ENCODE measurements around the gene DCUN1D2. TPM values are rescaled to one million over a fixed set of nuclear protein-coding genes. Genes with fewer than 3 reads are reported as not detected.

Gene DCUN1D2
- 6.2 TPM for total RNA-seq

DNA sequence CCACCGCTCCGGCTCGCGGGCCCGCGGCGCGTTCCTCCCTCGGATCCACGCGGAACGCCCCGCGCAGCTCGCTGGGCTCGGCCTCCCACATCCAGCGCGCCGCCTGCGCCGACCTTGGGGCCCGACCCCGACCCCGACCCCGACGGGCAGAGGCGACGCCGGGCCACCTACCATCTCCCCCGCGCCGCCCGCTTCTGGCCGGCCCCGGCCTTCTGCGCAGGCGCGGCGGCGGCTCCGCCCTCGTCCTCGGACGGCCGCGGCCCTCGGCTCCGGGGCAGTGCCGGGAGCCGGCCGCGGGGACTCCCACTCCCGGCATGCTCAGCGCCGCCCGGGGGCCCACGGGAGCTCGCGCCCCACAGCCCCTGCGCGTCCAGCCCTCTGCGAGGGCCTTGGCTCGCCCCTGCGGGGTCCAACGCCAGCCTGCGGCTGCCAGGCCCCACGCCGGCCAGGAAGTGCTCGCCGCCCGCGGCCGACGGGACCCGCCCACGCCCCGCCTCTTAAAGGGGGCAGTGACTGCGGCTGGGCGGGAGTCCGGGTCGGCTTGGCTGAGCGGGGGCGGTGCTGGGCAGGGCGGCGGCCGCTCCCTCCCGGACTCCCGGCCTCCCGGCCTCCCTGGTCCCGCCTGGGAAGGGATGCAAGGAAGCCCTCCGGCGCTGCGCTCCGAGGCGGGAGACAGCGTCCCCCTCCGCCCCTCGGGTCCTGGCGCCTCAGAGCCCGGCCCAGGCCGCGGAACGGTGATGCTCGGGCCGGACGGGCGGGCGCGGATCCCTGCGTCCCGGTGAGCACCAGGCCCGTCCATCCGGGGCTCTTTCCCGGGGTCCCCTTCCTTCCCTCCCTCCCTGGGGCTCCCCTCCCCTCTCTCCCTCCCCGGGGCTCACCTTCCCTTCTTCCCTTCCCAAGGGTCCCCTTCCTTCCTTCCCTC lies at the start of gene DCUN1D2:
Gene DCUN1D2 (minus strand): TSS at position 216 of the 922 bp plus-strand sequence. CDS start 42 bp downstream, at position 174.
- Histone ChIP-seq H3K4me3 (ENCODE audit: low read length) (peak within 1 kb of the TSS; percentile 67), H3K27me3 (ENCODE audit: insufficient read depth, low read length) (no peaks in the 10 kb centered on the region), H3K9me3 (ENCODE audit: low read depth, low read length) (no peaks in the 10 kb centered on the region), H3K4me1 (ENCODE audit: insufficient read depth, low read length) (peaks cover 50% of the 10 kb centered on the region)

- peaks cover 6% of the 10 kb centered on the region for H3K9me3 ChIP-seq (ENCODE audit: low read depth, low read length)
- no peaks in the 10 kb centered on the region for H3K27me3 ChIP-seq (ENCODE audit: insufficient read depth, low read length)
- H3K4me1 ChIP-seq (ENCODE audit: insufficient read depth, low read length), result no peaks in the 10 kb centered on the region
- no peak overlapping the region for H3K4me3 ChIP-seq (ENCODE audit: low read length)
These were observed 49.3 kb upstream of the DCUN1D2 start for GRCh38 chr13:113539822-113540221.

GRCh38 chr13:113539176-113539575 lies 48.7 kb upstream of the DCUN1D2 start:
- Histone ChIP-seq H3K9me3 (ENCODE audit: low read depth, low read length) (peaks cover 6% of the 10 kb centered on the region), H3K4me1 (ENCODE audit: insufficient read depth, low read length) (no peaks in the 10 kb centered on the region), H3K27me3 (ENCODE audit: insufficient read depth, low read length) (no peaks in the 10 kb centered on the region), H3K4me3 (ENCODE audit: low read length) (no peak overlapping the region)

DNA sequence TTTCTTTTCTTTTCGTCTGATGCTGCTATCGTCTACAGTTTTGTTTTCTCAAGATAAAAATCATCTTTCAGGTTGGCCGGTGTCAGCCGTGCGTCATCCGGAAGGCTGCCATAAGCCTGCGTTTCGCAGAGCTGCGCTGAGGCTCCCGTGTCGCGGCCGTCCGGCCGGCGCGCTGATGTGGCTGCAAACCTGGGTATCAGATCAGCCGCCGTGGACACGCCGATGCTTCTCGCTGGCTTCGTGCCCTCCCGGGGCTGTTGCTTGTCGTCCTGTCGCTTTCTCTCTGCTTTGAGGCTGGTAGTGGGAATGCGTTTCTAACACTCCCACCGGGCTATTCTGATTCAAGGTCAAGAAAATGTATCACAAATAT lies 48.2 kb upstream of the DCUN1D2 start:
- Histone ChIP-seq H3K4me3 (ENCODE audit: low read length) (no peak overlapping the region), H3K4me1 (ENCODE audit: insufficient read depth, low read length) (no peaks in the 10 kb centered on the region), H3K9me3 (ENCODE audit: low read depth, low read length) (peaks cover 6% of the 10 kb centered on the region), H3K27me3 (ENCODE audit: insufficient read depth, low read length) (no peaks in the 10 kb centered on the region)

DNA sequence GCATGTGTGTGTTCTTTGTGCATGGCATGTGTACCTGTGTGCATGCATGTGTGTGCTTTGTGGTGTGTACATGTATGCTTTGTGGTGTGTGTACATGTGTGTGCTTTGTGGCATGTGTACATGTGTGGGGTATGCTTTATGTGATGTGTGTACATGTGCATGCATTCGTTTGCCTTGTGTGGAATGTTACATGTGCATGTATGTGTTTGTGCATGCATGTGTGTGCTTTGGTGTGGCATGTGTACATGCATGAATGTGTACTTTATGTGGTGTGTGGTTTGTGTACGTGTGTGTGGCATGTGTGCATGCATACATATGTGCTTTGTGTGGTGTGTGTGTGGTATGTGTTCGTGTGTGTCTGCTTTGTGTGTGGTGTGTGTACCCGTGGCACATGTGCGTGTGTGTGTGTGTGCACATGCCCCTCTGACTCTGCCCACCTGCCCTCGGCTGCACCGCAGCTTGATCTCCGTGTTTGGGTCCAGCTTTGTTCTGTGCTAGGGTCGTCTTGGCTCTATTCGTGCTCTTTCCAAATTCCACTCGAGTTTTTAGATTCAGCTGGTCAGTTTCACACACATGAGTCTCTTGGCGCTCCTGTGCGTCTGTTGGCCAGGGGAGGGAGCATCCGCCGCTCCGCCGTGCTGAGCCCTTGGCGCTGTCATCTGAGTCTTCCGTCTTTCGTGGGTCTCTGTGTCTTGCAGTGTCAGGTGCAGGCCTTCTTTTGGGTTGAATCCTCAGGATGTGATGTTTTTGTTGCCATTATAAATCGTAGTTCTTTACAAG lies 47.6 kb upstream of the DCUN1D2 start:
- Histone ChIP-seq H3K27me3 (ENCODE audit: insufficient read depth, low read length) (no peaks in the 10 kb centered on the region), H3K9me3 (ENCODE audit: low read depth, low read length) (peaks cover 6% of the 10 kb centered on the region), H3K4me1 (ENCODE audit: insufficient read depth, low read length) (no peaks in the 10 kb centered on the region), H3K4me3 (ENCODE audit: low read length) (no peak overlapping the region)

GRCh38 chr13:113537205-113537604 lies 46.7 kb upstream of the DCUN1D2 start:
- H3K4me1 ChIP-seq (ENCODE audit: insufficient read depth, low read length), result no peaks in the 10 kb centered on the region
- peaks cover 6% of the 10 kb centered on the region for H3K9me3 ChIP-seq (ENCODE audit: low read depth, low read length)
- H3K27me3 ChIP-seq (ENCODE audit: insufficient read depth, low read length), result no peaks in the 10 kb centered on the region
- H3K4me3 ChIP-seq (ENCODE audit: low read length), result no peak overlapping the region

DNA sequence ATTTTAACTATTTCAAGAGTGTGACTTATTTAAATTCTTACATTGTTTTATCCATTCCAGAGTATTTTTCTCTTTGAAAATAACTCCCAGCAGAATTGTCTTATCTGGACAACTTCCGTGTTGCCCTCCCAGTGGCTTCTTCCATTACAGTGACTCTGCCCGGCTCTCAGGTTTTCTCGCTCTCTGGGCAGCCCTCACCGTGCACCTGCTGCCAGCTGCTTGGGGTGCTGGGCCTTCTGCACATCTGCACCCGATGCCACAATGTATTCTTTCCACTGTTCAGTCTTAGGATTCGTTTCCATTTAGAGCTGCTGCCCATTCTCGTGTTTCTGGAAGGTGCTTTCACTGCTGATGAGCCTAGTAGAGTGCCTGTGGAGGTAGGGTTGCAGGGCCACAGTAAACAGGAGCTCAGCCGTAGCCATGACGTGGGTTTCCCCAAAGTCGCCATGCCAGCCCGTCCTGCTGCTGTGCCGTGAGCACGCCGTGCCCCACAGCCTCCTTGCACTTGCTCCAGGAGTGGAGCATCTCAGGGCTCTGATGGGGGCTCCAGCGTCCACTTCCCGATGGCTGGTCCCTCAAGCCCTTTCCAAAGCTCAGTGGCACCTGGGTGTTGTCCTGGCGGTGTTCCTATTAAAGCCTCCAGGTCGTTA lies 46.1 kb upstream of the DCUN1D2 start:
- Histone ChIP-seq H3K4me1 (ENCODE audit: insufficient read depth, low read length) (no peaks in the 10 kb centered on the region), H3K9me3 (ENCODE audit: low read depth, low read length) (peaks cover 6% of the 10 kb centered on the region), H3K4me3 (ENCODE audit: low read length) (no peak overlapping the region), H3K27me3 (ENCODE audit: insufficient read depth, low read length) (no peaks in the 10 kb centered on the region)

GRCh38 chr13:113535381-113535781 lies 44.9 kb upstream of the DCUN1D2 start:
- Histone ChIP-seq H3K27me3 (ENCODE audit: insufficient read depth, low read length) (no peaks in the 10 kb centered on the region), H3K4me1 (ENCODE audit: insufficient read depth, low read length) (no peaks in the 10 kb centered on the region), H3K9me3 (ENCODE audit: low read depth, low read length) (no peaks in the 10 kb centered on the region), H3K4me3 (ENCODE audit: low read length) (no peak overlapping the region)

GRCh38 chr13:113534236-113534860 lies 43.8 kb upstream of the DCUN1D2 start:
- Histone ChIP-seq H3K9me3 (ENCODE audit: low read depth, low read length) (no peaks in the 10 kb centered on the region), H3K4me1 (ENCODE audit: insufficient read depth, low read length) (no peaks in the 10 kb centered on the region), H3K4me3 (ENCODE audit: low read length) (no peak overlapping the region), H3K27me3 (ENCODE audit: insufficient read depth, low read length) (no peaks in the 10 kb centered on the region)

DNA sequence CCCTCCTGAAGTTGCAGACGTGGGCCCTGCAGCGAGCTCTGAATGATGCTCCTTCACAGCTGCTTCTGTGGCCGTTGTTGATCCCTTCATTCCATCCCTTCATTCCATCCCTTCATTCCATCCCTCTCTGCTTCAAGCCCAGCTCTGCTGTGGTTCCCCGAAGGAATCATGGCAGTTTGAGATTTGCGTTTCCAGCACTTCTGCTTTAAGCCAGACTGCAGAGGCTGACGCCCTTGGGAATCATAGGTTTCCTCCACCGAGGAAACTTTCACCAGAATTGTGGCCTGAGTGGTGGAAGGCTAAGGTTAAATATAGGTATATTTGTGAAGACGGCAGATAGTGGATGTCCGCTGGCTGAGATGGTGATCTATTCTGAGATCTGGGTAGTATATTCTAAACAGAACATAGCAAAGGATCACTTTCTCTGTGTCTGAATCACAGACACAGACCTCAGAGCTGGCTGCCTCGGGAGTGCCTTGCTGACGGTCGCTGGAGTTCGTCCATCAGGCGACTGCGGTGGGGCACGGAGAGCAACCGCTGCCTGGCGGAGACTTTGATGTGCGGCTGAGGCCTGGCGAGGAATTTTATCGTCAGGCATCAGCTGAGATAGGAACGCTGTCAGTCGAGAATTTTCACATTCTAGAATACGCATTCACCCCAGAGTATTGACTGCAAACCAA lies 42.8 kb upstream of the DCUN1D2 start:
- Histone ChIP-seq H3K27me3 (ENCODE audit: insufficient read depth, low read length) (no peaks in the 10 kb centered on the region), H3K4me1 (ENCODE audit: insufficient read depth, low read length) (peaks cover 7% of the 10 kb centered on the region), H3K4me3 (ENCODE audit: low read length) (no peak overlapping the region), H3K9me3 (ENCODE audit: low read depth, low read length) (no peaks in the 10 kb centered on the region)

GRCh38 chr13:113532156-113532806 lies 41.8 kb upstream of the DCUN1D2 start:
- Histone ChIP-seq H3K27me3 (ENCODE audit: insufficient read depth, low read length) (no peaks in the 10 kb centered on the region), H3K4me3 (ENCODE audit: low read length) (no peak overlapping the region), H3K4me1 (ENCODE audit: insufficient read depth, low read length) (peaks cover 17% of the 10 kb centered on the region), H3K9me3 (ENCODE audit: low read depth, low read length) (no peaks in the 10 kb centered on the region)

DNA sequence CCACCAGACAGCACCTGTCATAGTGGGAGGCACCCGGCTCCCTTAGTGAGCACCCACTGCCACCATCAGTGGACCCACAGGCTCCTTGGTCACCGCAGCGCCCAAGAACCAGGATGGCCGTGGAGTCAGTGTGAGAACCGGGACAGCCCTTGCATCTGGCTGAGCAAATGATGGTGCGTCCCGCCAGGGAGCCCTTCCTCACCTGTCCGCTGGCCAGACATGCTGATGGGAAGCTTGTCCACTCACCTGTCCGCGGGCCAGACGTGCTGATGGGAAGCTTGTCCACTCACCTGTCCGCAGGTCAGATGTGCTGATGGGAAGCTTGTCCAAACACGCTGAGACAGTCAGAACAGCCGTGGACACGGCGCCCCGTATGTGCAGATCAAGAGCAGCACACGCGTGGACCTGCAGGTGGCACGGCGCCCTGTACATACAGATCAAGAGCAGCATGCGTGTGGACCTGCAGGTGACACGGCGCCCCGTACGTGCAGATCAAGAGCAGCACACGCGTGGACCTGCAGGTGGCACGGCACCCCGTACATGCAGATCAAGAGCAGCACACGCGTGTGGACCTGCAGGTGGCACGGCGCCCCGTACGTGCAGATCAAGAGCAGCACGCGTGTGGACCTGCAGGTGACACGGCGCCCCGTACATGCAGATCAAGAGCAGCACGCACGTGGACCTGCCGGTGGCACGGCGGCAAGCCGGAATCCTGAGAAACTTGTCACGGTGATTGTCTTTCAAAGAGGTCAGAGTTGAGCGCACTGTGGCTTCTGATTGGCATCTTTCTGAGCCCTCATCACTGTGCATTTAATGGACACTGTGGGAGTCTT lies 40.7 kb upstream of the DCUN1D2 start:
- no peaks in the 10 kb centered on the region for H3K9me3 ChIP-seq (ENCODE audit: low read depth, low read length)

GRCh38 chr13:113528813-113529180 lies 38.3 kb upstream of the DCUN1D2 start:
- Histone ChIP-seq H3K27me3 (ENCODE audit: insufficient read depth, low read length) (no peaks in the 10 kb centered on the region), H3K9me3 (ENCODE audit: low read depth, low read length) (no peaks in the 10 kb centered on the region), H3K4me1 (ENCODE audit: insufficient read depth, low read length) (peaks cover 27% of the 10 kb centered on the region), H3K4me3 (ENCODE audit: low read length) (no peak overlapping the region)

More for the DNA sequence above, 40.7 kb upstream of the DCUN1D2 start:
- Histone ChIP-seq H3K27me3 (ENCODE audit: insufficient read depth, low read length) (no peaks in the 10 kb centered on the region), H3K4me1 (ENCODE audit: insufficient read depth, low read length) (peaks cover 27% of the 10 kb centered on the region), H3K4me3 (ENCODE audit: low read length) (no peak overlapping the region)
